Fibroblast of skin of right quadriceps (primary cell): ENCODE measurements around the gene BSN.

Experiments
- DNase-seq: peaks from one replicate; pipeline ENCODE4 v3.0.0-alpha.2; 2013

BSN gene

GRCh38 chr3:49553692-49554632 is at the start of gene BSN:
Gene BSN, plus strand, starts transcription at chr3:49554477. Its CDS starts 126 bp downstream, at chr3:49554603.
- DNase-seq: peak; percentile 89

- DNase-seq: no peak
These were observed 47.4 kb upstream of the BSN start for GRCh38 chr3:49506906-49507305.

GRCh38 chr3:49509028-49509561 is 45.2 kb upstream of the BSN start:
- DNase-seq: no peak

GRCh38 chr3:49511639-49512038 is 42.6 kb upstream of the BSN start:
- no peak for DNase-seq

GRCh38 chr3:49512781-49513355 is 41.4 kb upstream of the BSN start:
- no peak for DNase-seq

GRCh38 chr3:49513494-49514124 is 40.7 kb upstream of the BSN start:
- no peak for DNase-seq

GRCh38 chr3:49518016-49518415 is 36.3 kb upstream of the BSN start:
- DNase-seq: no peak

- DNase-seq: no peak
These were observed 35.8 kb upstream of the BSN start for GRCh38 chr3:49518441-49518840.

GRCh38 chr3:49519296-49519695 is 35.0 kb upstream of the BSN start:
- DNase-seq: no peak

GRCh38 chr3:49519916-49520385 is 34.3 kb upstream of the BSN start:
- no peak for DNase-seq

- no peak for DNase-seq
These were observed 30.2 kb upstream of the BSN start for GRCh38 chr3:49523756-49524747.

GRCh38 chr3:49529567-49529966 is 24.7 kb upstream of the BSN start:
- no peak for DNase-seq

- DNase-seq: no peak
These were observed 24.0 kb upstream of the BSN start for GRCh38 chr3:49530231-49530630.

GRCh38 chr3:49530701-49531100 is 23.6 kb upstream of the BSN start:
- DNase-seq: no peak

GRCh38 chr3:49531218-49531617 is 23.1 kb upstream of the BSN start:
- DNase-seq: no peak

- DNase-seq: no peak
These were observed 22.6 kb upstream of the BSN start for GRCh38 chr3:49531715-49532114.

- DNase-seq: no peak
These were observed 21.2 kb upstream of the BSN start for GRCh38 chr3:49533031-49533430.

- DNase-seq: no peak
These were observed 20.3 kb upstream of the BSN start for GRCh38 chr3:49533786-49534519.

- DNase-seq: no peak
These were observed 19.5 kb upstream of the BSN start for GRCh38 chr3:49534581-49535441.
